AG04450 (cell line): ENCODE data around the gene PALM3. TPM values are rescaled to one million over a fixed set of nuclear protein-coding genes. Genes with fewer than 3 reads are reported as not detected.
A peak's percentile ranks its signal among the peaks of the same experiment; 100 is the strongest.

Experiments used
- CTCF ChIA-PET: fragments of 300-600, 350-600 bp; formaldehyde crosslinking; extraction: SDS; loops from one replicate; lab custom pipeline; 2022; ENCODE audit warnings: antibody characterized with exemption, inconsistent platforms; lab: Charles Lee
- POLR2A ChIA-PET: fragments of 350-600 bp; formaldehyde crosslinking; extraction: SDS; loops from one replicate; lab custom pipeline; 2021; ENCODE audit warnings: antibody characterized with exemption, inconsistent platforms; lab: Yijun Ruan, JAX
- DNase-seq: peaks from one replicate; pipeline ENCODE4 v3.0.0-alpha.2; 2011; ENCODE audit warnings: low read depth, low spot score
- H3K27ac ChIP-seq: one replicate; pipeline ENCODE4 v1.5.1; 2012; ENCODE audit warnings: low read depth, low read length, control low read depth
- H3K27me3 ChIP-seq: one replicate; pipeline ENCODE4 v1.6.0; 2012; ENCODE audit warnings: low read length; ENCODE audit not compliant: control insufficient read depth, insufficient read depth
- H3K4me3 ChIP-seq: 2 replicates; pipeline ENCODE4 v1.5.1; 2011; ENCODE audit warnings: mild to moderate bottlenecking, low read depth, low read length, control low read depth
- H3K9me3 ChIP-seq: 2 replicates; pipeline ENCODE4 v1.5.1; 2012; ENCODE audit warnings: low read length; ENCODE audit not compliant: control insufficient read depth, insufficient read depth
- polyA plus RNA-seq: library from polyadenylated mRNA; depleted of rRNA; stranded (reverse); fragments of >200 nt; gene quantifications from 2 replicates; pipeline ENCODE4 v1.2.3, GENCODE V29; 2011
- TF ChIP-seq, protein P1 (sequence below): IDR thresholded peaks from 2 replicates; pipeline ENCODE4 v1.5.1; 2011; ENCODE audit warnings: low read depth, low read length, control low read depth, inconsistent platforms

PALM3 gene
- polyA plus RNA-seq, 1 experiment = 0.43 TPM

DNA sequence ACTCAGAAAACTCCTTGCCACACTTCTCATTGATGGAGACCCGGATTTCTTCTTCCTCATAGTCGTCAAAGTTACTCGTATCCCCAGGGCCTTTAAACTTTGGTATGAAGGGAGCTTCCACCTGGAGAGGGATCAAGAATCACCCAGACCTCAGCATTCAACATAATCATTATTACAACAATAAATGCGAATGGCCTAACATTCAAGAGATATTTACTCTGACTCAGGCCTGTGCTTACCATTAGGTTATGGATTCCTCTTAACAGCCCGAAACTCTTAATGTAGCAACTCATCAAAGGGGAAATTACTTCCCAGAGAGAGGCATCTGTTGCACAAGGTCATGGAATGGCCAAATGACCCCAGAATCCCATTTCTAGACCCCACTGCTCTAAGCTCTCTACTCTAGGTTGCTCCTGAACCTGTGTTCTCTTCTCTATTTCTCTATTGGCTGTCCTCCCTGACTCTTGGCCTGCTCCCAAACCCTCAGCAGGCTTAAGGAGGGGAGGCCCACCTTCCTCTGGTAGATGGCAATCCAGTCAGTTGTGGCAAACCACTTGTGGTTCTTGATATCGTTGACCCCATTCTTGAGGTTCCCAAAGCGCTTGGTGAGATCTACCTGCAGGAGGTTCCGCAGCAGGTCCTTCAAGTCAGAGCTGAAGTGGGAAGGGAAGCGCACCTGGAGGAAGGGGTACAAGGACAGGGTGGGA, 31.4 kb upstream of the PALM3 start:
- ChIA-PET POLR2A (no interaction called here), CTCF (interaction anchor here (1.0 kb wide), 1 partner anchor 213 kb away, joined by 4 read pairs; no protein-coding TSS in a partner anchor)
- Histone ChIP-seq H3K27me3 (no peaks in the 10 kb centered on the region), H3K4me3 (no peak overlapping the region), H3K9me3 (peaks cover 12% of the 10 kb centered on the region; the same call in 1 of the 2 replicates), H3K27ac (no peak overlapping the region)
- no peak for DNase-seq
- TF ChIP-seq, protein P1, sequence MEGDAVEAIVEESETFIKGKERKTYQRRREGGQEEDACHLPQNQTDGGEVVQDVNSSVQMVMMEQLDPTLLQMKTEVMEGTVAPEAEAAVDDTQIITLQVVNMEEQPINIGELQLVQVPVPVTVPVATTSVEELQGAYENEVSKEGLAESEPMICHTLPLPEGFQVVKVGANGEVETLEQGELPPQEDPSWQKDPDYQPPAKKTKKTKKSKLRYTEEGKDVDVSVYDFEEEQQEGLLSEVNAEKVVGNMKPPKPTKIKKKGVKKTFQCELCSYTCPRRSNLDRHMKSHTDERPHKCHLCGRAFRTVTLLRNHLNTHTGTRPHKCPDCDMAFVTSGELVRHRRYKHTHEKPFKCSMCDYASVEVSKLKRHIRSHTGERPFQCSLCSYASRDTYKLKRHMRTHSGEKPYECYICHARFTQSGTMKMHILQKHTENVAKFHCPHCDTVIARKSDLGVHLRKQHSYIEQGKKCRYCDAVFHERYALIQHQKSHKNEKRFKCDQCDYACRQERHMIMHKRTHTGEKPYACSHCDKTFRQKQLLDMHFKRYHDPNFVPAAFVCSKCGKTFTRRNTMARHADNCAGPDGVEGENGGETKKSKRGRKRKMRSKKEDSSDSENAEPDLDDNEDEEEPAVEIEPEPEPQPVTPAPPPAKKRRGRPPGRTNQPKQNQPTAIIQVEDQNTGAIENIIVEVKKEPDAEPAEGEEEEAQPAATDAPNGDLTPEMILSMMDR = no peak

DNA sequence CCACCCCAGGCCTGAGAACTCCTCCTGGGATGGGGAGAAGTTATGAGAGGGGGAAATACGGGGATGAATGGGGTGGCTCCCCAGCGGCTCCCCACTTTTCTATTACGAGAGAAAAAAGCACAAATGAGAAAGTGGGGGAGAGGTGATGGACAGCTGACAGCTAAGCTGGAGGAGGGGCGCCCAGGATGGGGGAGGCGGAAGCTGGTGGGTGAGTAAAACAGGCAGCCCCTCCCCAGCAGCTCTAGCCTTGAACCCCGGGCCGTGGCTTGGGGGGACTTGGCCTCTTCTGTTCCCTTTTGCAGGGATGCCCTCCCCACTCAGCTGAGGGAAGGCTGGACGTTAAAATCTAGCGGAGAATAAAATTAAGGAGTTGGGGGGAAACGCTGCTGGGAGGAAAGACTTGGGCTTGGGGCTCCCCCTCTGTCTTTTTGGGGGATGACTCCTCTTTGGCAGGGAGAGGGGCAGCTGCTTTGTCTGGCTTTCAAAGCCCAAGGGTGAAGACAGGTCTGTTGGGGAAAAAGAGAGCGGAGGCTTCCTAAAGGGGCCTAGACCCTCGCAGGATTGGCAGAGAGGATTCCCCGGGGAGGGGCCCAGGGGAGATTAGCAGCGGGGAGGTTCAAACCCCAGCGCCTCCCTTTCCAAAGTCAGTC, 30.1 kb upstream of the PALM3 start:
- CTCF ChIA-PET = interaction anchor here (1.0 kb wide), 1 partner anchor 45 kb away, joined by 5 read pairs; the partner anchor contains the start of gene ASF1B
- H3K27me3 ChIP-seq = no peaks in the 10 kb centered on the region
- no peak for DNase-seq
- POLR2A ChIA-PET = interaction anchor here (1.0 kb wide), 1 partner anchor 27 kb away, joined by 3 read pairs; no protein-coding TSS in a partner anchor
- peak overlapping the region; percentile 77 for H3K4me3 ChIP-seq
- TF ChIP-seq, protein P1 = no peak; the same call in 1 of the 2 replicates
- peaks cover 12% of the 10 kb centered on the region; the same call in 1 of the 2 replicates for H3K9me3 ChIP-seq
- H3K27ac ChIP-seq = no peak overlapping the region

DNA sequence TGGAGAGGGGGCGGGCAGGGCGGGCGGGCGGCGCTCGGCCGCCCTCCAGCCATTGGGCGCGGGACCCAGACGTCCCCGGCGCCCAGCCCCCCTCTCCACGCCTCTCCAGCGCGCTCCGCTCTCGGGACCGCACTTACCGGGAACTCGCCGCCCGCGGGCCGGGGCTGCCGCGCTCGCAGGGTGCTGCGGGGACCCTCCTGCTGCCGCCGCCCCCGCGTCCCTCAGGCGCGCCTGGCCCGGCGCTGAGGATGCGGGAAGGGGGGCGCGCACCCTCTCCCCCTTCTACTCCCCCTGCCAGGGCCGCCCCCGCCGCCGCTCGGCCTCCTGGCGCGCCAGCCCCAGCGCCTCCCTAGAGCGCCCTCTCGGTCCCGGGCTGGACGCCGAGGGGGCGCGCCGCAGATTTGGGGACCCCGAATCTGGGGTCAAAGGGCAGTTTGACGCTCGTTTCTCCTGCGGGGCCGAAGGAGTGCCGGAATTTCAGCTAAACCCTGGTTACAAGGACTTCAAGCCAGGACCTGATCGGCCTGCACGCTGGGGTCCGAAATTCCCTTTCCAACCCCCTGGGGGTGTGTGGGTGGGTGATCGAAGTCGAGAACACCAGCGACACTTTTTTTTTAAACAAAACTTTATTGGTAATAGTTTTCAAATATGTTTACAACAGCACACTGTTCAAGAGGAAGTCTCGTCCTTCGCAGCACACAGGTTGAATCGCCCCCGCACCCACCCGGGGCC, 29.4 kb upstream of the PALM3 start:
- Histone ChIP-seq H3K27me3 (no peaks in the 10 kb centered on the region), H3K4me3 (peak overlapping the region; percentile 77), H3K27ac (peak overlapping the region; percentile 47), H3K9me3 (peaks cover 12% of the 10 kb centered on the region; the same call in 1 of the 2 replicates)
- POLR2A ChIA-PET = interaction anchor here (1.0 kb wide), 1 partner anchor 27 kb away, joined by 3 read pairs; no protein-coding TSS in a partner anchor
- CTCF ChIA-PET = interaction anchor here (0.6 to 1.0 kb wide), 2 partner anchors 41 to 45 kb away, joined by 3 to 5 read pairs; partner anchors contain the start of gene ASF1B
- TF ChIP-seq, protein P1 = peak; percentile 37
- no peak for DNase-seq

DNA sequence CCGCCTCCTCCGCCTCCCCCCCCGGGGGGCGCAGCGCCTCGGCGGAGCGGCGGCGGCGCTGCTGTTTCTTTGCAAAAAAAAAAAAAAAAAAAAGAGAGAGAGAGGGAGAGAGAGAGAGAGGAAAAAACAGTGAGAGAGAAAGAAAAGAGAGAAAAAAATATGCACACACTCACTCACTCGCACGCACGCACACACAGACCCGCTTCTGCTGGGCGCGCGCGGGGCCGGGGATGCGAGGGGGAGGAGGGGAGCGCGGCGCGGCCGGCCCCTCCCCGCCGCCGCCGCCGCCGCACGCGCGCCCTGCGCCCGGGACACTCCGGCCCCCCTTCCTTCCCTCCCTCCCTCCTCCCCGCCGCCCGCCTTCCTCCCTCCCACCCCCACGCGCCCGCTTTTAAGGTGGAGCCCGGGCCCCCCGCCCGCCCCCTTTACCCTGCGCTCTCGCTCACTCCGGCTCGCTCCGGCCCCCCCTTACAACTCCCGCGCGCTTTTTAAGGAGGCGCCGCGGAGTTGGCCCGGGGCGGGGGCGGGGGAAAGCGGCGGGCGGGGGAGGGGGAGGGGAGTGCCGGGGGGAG, 28.7 kb upstream of the PALM3 start, which contains the start of gene SAMD1:
TSS of gene SAMD1 (minus strand) at position 243 of the 572 bp plus-strand sequence.
- peaks cover 12% of the 10 kb centered on the region; the same call in 1 of the 2 replicates for H3K9me3 ChIP-seq
- ChIA-PET CTCF (interaction anchor here (0.6 kb wide), 1 partner anchor 41 kb away, joined by 3 read pairs; no protein-coding TSS in a partner anchor), POLR2A (no interaction called here)
- DNase-seq = peak; percentile 68
- TF ChIP-seq, protein P1 = no peak
- H3K4me3 ChIP-seq = peak within 1 kb of the TSS; percentile 77
- H3K27ac ChIP-seq = peak within 1 kb of the TSS; percentile 47
- no peaks in the 10 kb centered on the region for H3K27me3 ChIP-seq
